ENCODE measurements around the gene LRRC4C.

GRCh38 chr11:40166892-40167291, 1292.6 kb downstream of the LRRC4C start:
- TF ChIP-seq EZH2phosphoT487 (IDR thresholded peaks at IDR 0.05; ENCODE audit: insufficient read depth, low read depth) = no peak
- TF ChIP-seq EZH2 (IDR thresholded peaks at IDR 0.05; ENCODE audit: insufficient read depth, poor library complexity, severe bottlenecking) = no peak
